GM10248 (cell line): ENCODE results near the gene PPT2.

Source experiments
- CTCF ChIA-PET: fragments of 300-600 bp; sonication (Branson Sonifier 250); formaldehyde crosslinking; extraction: SDS; loops from one replicate; lab custom pipeline; 2021; ENCODE audit warnings: antibody characterized with exemption; lab: Yijun Ruan, JAX
- POLR2A ChIA-PET: fragments of 350-650 bp; sonication (Branson Sonifier 250); formaldehyde crosslinking; extraction: SDS; loops from one replicate; lab custom pipeline; 2020; ENCODE audit warnings: antibody characterized with exemption; lab: Yijun Ruan, JAX
- DNase-seq: peaks from one replicate; pipeline ENCODE4 v3.0.0; 2012; ENCODE audit errors: extremely low spot score
- TF ChIP-seq, protein P1 (sequence below): IDR thresholded peaks from 2 replicates; pipeline ENCODE4 v1.5.1; 2012; ENCODE audit warnings: mild to moderate bottlenecking, low read depth; ENCODE audit errors: extremely low read depth, missing control alignments, control extremely low read depth

Gene PPT2

DNA sequence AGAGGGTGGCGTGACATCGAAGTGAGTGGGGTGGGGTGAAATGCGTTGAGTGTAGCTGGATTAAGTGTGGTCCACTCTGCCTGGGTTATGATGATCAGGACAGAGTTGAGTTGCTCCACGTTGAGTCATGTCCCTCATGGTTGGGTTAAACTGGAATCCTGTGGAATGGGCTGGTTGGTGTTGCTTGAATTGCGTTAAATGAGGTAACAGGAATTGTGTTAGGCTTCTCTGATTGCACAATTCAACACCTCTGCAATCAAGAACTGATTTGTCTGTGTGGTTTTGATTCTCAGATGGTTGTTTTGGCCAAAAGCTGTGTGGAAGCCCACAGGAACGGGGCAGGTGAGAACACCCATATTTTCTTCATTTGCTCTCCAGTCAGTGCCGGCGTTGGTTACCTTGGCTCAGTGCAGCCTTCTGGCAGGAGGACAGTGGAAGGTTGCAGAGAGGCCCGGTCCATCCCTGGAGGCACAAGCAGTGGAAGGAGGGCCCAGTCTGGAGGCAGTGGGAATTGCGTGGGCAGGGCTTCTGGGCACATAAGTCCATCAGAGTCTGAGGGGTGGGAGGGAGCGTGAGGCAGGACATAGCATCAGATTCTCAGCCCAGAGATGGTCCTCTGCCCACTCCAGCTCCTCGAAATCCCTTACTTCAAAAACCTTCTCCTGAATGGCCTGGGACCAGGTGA is 58.3 kb downstream of the PPT2 start:
- ChIA-PET POLR2A (no interaction called here), CTCF (interaction anchor here (1.5 kb wide), 1 partner anchor 43 kb away, joined by 4 read pairs; no protein-coding TSS in a partner anchor)
- TF ChIP-seq, protein P1, sequence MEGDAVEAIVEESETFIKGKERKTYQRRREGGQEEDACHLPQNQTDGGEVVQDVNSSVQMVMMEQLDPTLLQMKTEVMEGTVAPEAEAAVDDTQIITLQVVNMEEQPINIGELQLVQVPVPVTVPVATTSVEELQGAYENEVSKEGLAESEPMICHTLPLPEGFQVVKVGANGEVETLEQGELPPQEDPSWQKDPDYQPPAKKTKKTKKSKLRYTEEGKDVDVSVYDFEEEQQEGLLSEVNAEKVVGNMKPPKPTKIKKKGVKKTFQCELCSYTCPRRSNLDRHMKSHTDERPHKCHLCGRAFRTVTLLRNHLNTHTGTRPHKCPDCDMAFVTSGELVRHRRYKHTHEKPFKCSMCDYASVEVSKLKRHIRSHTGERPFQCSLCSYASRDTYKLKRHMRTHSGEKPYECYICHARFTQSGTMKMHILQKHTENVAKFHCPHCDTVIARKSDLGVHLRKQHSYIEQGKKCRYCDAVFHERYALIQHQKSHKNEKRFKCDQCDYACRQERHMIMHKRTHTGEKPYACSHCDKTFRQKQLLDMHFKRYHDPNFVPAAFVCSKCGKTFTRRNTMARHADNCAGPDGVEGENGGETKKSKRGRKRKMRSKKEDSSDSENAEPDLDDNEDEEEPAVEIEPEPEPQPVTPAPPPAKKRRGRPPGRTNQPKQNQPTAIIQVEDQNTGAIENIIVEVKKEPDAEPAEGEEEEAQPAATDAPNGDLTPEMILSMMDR: no peak
- DNase-seq: no peak
